Measurements from ENCODE around the gene UNC45A.
"Not testable (repeated sequence)": the region's sequence is repeated elsewhere in the genome, so short reads cannot be mapped to it uniquely, and the experiment has no call there.

Gene UNC45A

DNA sequence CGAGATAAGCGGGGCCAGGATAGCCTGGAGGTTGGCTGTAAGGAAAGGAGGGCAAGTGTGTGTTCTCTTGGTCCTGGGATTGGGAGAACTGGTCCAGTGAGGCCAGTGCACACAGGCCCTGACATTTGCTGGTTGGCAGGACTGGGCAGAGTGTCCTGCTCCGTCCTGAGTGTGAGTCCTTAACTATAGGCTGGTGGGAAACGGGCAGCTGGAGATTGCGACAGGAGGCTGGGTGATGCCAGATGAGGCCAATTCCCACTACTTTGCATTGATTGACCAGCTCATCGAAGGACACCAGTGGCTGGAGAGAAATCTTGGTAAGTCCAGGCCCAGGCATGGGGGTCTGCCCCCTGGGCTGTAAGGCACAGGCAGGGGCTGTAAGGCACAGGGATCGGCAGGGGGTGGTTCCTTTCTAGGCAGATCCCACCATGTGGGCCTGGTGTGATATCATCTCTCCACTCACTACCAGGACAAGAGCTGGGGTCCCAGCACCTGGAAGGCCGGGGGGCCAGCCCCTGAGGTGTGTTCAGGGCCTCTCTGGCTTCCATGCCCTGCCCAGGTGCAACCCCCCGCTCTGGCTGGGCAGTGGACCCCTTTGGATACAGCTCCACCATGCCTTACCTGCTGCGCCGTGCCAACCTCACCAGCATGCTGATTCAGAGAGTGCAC is 28.8 kb upstream of the UNC45A start:
- no peaks in the 10 kb centered on the region for H4K20me1 ChIP-seq (ENCODE audit: insufficient read depth)
- no peak overlapping the region for H3K27ac ChIP-seq
- H3K9ac ChIP-seq = no peak overlapping the region
- no peaks in the 10 kb centered on the region for H3K36me3 ChIP-seq (ENCODE audit: insufficient read depth)
- no peak overlapping the region for H2AFZ ChIP-seq (ENCODE audit: low read depth)
- no peaks in the 10 kb centered on the region for H3K27me3 ChIP-seq (ENCODE audit: insufficient read depth, low read depth)
- H3K4me3 ChIP-seq (IDR thresholded peaks at IDR 0.05; ENCODE audit: insufficient read depth, low read depth, low read length) = no peak overlapping the region
- peaks cover 7% of the 10 kb centered on the region; the same call in 1 of the 2 replicates for H3K79me2 ChIP-seq (ENCODE audit: insufficient read depth, low read depth)
- TF ChIP-seq, protein P1, sequence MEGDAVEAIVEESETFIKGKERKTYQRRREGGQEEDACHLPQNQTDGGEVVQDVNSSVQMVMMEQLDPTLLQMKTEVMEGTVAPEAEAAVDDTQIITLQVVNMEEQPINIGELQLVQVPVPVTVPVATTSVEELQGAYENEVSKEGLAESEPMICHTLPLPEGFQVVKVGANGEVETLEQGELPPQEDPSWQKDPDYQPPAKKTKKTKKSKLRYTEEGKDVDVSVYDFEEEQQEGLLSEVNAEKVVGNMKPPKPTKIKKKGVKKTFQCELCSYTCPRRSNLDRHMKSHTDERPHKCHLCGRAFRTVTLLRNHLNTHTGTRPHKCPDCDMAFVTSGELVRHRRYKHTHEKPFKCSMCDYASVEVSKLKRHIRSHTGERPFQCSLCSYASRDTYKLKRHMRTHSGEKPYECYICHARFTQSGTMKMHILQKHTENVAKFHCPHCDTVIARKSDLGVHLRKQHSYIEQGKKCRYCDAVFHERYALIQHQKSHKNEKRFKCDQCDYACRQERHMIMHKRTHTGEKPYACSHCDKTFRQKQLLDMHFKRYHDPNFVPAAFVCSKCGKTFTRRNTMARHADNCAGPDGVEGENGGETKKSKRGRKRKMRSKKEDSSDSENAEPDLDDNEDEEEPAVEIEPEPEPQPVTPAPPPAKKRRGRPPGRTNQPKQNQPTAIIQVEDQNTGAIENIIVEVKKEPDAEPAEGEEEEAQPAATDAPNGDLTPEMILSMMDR (conservative IDR thresholded peaks at IDR 0.05; ENCODE audit: low read depth, low read length) = no peak
- H3K4me2 ChIP-seq = no peak overlapping the region
- peaks cover 13% of the 10 kb centered on the region for H3K4me1 ChIP-seq (ENCODE audit: low read depth, poor library complexity, severe bottlenecking)

DNA sequence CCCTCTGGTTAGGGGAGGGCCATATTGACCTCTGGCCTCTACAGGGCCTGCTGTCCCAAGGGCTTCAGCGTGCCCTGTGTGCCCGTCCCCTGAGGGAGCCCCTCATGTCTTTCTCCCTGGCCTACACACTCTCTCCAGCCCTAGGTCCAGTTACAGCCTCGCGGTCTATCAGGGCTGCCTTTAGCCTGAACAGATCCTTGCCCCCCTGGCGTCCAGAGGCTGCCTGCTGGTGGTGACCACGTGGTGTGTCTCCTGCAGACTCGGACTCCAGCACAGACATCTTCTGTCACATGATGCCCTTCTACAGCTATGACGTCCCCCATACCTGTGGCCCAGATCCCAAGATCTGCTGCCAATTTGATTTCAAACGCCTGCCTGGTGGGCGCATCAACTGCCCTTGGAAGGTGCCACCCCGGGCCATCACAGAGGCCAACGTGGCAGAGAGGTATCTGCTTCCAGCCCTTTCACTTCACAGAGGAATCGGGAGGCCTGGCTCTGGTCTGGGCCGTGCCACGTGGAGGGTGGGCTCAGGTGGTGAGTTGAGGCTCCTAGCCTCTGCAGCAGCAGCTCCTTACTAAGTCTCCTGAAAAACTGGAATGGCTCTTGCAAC is 27.9 kb upstream of the UNC45A start:
- Histone ChIP-seq H3K4me1 (ENCODE audit: low read depth, poor library complexity, severe bottlenecking) (peaks cover 6% of the 10 kb centered on the region), H3K9ac (no peak overlapping the region), H3K36me3 (ENCODE audit: insufficient read depth) (no peaks in the 10 kb centered on the region), H3K79me2 (ENCODE audit: insufficient read depth, low read depth) (peaks cover 7% of the 10 kb centered on the region; the same call in 1 of the 2 replicates), H3K27ac (no peak overlapping the region), H3K27me3 (ENCODE audit: insufficient read depth, low read depth) (no peaks in the 10 kb centered on the region), H3K4me3 (IDR thresholded peaks at IDR 0.05; ENCODE audit: insufficient read depth, low read depth, low read length) (no peak overlapping the region), H2AFZ (ENCODE audit: low read depth) (no peak overlapping the region), H3K4me2 (no peak overlapping the region), H4K20me1 (ENCODE audit: insufficient read depth) (no peaks in the 10 kb centered on the region)
- TF ChIP-seq, protein P1 (conservative IDR thresholded peaks at IDR 0.05; ENCODE audit: low read depth, low read length) = no peak

DNA sequence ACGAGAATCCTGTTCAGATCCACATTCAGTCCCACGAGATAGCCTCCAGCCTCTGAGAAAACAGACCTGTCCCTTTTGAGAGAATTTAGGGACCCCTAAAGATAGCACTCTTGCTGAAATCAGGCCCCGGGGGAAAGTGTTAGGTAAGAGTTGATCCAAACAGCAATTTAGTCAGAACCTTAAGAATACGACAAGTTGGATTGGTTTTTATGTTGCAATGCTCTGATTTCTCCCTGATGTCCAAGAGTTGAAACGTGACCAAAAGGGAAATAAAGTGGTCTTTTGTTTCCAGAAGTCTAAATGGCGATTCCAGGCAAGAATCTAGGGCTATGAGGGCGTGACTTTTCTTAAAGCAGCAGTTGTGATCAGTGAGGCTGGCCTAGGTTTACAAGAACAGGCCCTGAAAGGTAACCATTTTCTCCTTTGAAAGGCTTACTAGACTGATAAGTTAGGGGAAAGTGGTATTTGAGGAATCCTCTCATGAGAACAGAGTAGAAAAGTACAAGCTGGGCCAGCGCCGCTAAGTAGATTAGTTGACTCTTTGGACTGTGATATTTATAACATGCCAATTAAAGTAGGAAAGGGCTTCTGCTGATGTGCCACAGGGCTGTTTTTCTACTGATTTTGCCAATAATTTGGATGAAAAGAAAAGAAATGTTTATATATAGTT is 27.1 kb upstream of the UNC45A start:
- no peak overlapping the region for H3K27ac ChIP-seq
- H4K20me1 ChIP-seq (ENCODE audit: insufficient read depth) = no peaks in the 10 kb centered on the region
- TF ChIP-seq, protein P1 (conservative IDR thresholded peaks at IDR 0.05; ENCODE audit: low read depth, low read length) = no peak
- H3K9ac ChIP-seq = no peak overlapping the region
- H3K79me2 ChIP-seq (ENCODE audit: insufficient read depth, low read depth) = peaks cover 7% of the 10 kb centered on the region; the same call in 1 of the 2 replicates
- no peak overlapping the region for H2AFZ ChIP-seq (ENCODE audit: low read depth)
- H3K4me2 ChIP-seq = no peak overlapping the region
- H3K27me3 ChIP-seq (ENCODE audit: insufficient read depth, low read depth) = no peaks in the 10 kb centered on the region
- H3K4me1 ChIP-seq (ENCODE audit: low read depth, poor library complexity, severe bottlenecking) = peaks cover 7% of the 10 kb centered on the region
- no peak overlapping the region for H3K4me3 ChIP-seq (IDR thresholded peaks at IDR 0.05; ENCODE audit: insufficient read depth, low read depth, low read length)
- H3K36me3 ChIP-seq (ENCODE audit: insufficient read depth) = no peaks in the 10 kb centered on the region

DNA sequence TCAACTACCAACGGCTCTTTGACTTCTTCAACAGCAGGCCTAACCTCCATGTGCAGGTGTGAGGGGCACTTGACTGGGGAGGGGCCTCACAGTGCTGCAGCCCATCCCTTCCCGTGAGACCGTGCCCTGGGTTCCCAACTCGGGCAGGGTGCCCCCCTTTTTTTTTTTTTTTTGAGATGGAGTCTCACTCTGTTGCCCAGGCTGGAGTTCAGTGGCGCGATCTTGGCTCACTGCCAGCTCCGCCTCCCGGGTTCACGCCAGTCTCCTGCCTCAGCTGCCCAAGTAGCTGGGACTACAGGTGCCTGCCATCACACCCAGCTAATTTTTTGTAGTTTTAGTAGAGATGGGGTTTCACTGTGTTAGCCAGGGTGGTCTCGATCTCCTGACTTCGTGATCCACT is 25.6 kb upstream of the UNC45A start:
- H3K27ac ChIP-seq; H3K36me3 ChIP-seq (ENCODE audit: insufficient read depth); H3K9ac ChIP-seq; H3K79me2 ChIP-seq (ENCODE audit: insufficient read depth, low read depth); H4K20me1 ChIP-seq (ENCODE audit: insufficient read depth); H3K4me2 ChIP-seq; H3K27me3 ChIP-seq (ENCODE audit: insufficient read depth, low read depth); H3K4me3 ChIP-seq (IDR thresholded peaks at IDR 0.05; ENCODE audit: insufficient read depth, low read depth, low read length); H2AFZ ChIP-seq (ENCODE audit: low read depth): not testable (repeated sequence)
- peaks cover 16% of the 10 kb centered on the region for H3K4me1 ChIP-seq (ENCODE audit: low read depth, poor library complexity, severe bottlenecking)
